HG02870 (cell line): ENCODE results near the gene PLIN4.

ENCODE experiments used
- ATAC-seq: cut with Tn5 transposase; IDR thresholded peaks from one replicate; pipeline ENCODE4 v1.9.1; 2021; ENCODE audit warnings: mild to moderate bottlenecking, moderate library complexity; ENCODE audit not compliant: unreplicated experiment

The PLIN4 gene

DNA sequence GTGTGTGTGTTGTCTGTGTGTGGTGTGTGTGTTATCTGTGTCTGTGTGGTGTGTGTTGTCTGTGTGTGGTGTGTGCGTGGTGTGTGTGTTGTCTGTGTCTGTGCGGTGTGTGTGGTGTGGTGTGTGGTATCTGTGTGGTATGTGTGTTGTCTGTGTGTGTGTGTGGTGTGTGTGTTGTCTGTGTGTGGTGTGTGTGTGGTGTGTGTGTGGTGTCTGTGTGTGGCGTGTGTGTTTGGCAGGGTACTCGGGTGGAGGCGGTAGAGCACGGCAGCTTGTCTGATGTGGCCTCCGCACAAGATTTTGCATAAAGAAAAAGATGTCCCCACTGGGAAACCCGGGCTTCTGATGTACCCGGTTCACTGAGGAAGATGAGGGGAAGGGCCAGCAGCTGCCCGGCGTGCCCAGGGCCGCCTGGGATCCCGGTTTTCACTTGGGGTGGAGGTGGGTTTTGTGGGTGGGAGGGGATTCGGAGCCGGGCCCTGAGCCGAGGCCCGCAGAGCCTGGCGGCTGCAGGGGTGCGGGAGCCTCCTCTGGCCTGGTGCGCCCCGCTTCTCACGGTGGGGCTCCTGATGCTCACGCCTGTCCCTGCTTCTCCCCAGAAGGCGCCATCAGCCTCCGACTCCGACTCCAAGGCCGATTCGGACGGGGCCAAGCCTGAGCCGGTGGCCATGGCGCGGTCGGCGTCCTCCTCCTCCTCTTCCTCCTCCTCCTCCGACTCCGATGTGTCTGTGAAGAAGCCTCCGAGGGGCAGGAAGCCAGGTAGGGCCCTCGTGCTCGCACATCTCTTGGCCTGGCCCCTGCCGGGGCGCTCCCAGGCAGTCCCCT lies 25.0 kb downstream of the PLIN4 start:
- no peak for ATAC-seq

DNA sequence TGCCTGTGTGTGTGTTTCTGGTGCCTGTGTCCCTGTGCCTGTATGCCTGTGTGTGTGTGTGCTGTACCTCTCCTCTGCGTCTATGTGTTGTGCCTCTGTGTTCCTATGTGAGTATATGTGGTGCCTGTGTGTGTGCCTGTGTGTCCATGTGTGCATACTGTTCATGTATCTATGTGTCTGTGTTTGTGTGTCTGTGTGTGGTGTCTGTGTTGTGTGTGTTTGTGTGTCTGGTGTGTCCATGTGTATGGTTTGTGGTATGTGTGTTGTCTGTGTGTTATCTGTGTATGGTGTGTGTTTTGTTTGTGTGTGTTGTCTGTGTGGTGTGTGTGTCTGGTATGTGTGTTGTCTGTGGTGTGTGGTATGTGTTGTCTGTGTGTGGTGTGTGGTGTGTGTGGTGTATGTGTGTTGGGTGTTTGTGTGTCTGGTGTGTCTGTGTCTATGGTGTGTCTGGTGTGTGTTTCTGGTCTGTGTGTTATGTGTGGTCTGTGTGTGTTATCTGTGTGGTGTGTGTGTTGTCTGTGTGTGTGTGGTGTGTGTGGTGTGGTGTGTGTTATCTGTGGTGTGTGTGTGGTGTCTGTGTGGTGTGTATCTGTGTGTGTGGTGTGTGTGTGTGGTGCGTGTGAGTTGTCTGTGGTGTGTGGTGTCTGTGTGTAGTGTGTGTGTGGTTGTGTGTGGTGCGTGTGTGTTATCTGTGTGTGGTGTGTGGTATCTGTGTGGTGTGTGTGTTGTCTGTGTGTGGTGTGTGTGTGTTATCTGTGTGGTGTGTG lies 25.8 kb downstream of the PLIN4 start:
- no peak for ATAC-seq

DNA sequence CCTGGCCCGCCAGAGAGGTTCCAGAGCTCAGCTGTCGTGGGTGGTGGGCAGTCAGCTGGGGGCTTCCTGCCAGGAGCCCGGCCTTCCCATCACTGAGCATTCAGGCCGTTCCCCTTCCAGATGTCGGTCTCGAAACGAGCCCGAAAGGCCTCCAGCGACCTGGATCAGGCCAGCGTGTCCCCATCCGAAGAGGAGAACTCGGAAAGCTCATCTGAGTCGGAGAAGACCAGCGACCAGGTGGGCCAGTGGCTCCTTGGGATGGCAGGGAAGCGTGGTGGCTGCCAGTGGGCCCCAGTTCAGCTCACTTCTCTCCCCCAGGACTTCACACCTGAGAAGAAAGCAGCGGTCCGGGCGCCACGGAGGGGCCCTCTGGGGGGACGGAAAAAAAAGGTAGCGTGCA lies 26.8 kb downstream of the PLIN4 start:
- ATAC-seq, result no peak

DNA sequence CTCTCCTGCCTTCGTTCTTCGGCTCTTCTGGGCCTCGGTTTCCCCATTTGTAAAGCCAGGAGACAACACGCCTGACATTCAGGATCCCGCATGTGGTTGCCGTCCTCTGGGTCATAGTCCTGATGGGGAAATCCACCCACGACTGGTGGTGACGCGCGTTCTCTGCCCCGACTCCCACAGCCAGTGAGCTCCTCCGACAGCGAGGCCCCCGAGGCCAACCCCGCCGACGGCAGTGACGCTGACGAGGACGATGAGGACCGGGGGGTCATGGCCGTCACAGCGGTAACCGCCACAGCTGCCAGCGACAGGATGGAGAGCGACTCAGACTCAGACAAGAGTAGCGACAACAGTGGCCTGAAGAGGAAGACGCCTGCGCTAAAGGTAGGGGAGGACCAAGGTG lies 29.8 kb downstream of the PLIN4 start:
- ATAC-seq, result no peak

DNA sequence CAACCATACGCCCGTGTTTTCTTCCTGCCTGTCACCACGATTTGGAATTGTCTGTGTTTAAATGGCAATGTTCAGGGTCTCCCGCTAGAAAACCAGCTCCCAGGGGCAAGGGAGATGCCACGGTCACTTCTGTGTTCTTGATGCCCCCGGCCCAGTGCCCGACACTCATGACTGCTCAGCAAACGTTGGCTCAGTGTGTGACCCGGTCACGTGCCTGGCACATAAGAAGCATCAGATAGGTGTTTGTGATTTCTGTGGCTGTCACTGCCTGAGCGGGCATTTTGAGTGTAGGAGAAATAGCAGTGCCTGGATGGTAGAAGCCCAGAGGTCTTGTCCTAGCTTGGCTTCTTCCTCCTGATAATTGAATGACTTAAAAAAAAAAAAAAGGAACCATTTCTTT lies 30.7 kb downstream of the PLIN4 start:
- no peak for ATAC-seq

DNA sequence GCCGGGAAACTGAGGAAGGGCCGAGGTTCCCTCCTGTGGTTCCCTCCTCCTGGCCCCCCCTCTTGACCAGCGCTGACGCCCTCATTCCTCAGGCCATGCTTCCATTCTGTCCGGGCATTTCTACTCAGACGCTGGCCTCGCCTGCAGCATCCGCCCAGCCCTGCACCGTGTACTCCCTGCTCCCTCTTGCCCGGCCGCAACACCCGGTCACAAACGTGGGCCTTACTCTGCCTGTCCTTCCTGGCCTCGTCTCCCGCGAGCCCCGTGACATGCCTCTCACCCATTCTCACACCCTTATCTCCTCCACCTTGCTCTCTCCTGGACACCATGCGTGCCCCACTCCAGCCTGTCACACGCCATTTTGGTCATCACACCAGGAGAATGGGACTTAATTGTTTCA lies 34.9 kb downstream of the PLIN4 start:
- no peak for ATAC-seq

DNA sequence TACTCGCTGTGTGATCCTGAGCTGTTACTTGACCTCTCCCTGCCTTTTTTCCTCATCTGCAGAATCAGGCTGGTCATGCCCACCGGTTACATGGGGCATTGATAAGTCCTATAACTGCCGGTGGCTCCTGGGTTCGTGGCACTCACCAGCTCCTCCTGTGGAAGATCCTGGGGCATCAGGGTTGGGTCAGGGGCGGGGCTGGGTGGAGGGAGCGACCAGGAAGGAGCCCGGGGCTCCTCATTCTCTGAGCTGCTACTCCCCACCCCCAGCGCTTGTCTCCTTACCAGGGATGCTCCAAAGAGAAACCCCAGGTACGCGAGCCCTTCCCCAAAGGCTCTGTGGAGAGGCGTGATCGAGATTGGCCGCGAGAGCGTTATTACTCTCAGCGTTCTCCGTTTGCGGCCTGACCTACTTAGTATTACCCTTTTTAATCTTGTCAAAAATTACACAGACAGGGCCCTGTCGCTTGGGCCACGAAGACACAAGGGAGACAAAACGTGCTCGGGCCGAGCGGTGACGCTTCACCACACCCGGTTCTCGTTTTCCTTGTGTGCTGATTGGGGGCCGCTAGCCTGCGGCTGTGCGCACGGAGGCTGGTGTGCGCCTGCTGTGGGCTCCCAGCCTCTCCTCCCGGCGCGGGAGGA lies 35.4 kb downstream of the PLIN4 start:
- no peak for ATAC-seq

DNA sequence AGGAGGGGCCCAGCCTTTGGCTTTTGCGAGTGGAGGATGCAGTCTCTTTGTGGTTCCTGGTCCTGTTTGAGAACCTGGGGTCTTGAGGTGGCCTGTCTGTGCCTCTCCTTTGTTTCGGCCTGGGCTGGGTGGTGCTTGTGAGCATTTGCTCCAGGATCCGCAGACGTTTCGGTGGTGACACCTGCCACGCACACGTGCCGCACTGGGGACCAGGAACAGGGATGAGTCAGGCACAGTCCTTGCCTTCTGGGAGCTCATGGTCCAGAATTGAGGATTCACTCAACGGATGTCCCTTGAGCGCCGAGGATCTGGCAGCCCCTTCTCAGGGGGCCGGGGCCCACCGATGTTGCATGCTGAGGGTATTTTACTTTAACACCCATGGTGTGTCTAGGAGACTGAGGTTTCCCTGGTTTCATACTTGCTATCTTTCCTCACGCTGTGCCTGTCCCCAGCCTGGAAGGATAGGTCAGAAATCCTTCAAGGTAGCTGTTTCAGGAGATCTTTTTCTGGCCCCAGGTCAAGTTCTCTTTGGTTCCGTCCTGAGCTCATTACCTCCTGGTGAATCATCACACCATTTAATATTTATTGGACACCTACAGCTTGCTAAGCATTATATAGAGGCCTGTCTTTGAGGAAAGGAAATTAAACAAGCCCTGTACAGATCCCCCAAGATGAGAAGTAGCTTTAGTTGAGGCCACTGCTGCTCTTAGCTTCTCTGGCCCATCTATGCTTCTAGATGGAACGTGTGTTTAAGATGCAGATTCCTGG lies 41.1 kb downstream of the PLIN4 start:
- ATAC-seq, result no peak

DNA sequence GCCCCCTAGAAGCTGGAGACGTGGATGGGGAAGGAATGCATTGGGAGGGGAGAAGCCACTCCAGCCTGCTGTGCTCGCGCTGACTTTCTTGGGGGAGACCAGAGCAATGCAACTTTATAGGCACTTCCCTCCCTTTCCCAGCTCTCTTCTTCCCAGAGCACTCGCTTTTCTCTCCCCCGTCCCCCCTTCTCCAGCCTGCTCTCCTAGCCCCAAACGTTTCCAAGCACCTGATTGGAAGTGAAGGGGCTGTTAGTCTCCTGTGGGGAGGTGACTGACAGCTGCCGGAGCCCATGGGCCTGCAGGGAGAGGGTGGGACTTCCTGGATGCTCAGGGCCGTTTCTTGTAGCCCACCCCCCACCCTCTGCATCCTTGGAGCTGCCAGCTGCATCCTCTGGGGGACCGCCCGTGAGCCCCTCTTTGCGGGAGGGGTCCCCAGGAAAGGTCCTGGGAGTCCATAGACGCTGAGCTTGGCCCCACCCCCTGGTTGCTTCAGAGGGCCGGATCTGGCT lies 43.7 kb downstream of the PLIN4 start:
- no peak for ATAC-seq

DNA sequence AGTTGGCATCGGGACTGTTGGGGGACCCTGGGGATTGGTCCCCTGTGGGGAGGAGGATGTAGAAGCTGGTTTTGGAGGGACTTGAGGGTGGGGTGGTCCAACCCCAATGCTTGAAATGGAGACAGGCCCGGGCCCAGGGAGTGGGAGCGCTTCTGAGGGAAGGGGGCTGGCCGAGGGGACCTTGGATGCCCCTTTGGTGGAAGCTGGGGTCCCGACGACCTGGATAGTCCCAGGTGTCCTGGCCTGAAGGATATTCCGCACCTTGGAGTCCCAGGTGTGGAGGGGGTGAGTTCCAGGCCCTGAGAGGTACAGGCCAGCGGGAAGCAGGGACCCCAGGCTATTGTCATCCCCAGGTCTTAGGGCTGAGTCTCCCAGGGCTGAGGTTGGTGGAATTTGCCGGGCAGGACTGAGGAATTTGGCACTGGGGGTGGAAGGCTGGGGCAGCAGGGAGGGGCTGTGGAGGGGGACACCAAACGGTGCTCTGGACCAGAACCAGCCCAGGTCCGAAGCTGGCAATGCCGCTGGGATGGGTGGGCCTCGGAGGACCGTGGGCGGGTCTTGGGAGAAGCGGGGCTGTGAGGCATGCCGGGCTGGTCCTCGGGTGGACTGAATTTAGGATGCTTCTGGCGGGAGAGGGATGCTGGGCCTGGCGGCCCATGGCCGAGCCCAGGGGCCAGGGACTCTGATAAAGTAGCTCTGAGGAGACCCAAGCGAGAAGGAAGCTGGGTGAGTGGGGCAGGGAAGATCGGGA lies 44.3 kb downstream of the PLIN4 start:
- no peak for ATAC-seq

DNA sequence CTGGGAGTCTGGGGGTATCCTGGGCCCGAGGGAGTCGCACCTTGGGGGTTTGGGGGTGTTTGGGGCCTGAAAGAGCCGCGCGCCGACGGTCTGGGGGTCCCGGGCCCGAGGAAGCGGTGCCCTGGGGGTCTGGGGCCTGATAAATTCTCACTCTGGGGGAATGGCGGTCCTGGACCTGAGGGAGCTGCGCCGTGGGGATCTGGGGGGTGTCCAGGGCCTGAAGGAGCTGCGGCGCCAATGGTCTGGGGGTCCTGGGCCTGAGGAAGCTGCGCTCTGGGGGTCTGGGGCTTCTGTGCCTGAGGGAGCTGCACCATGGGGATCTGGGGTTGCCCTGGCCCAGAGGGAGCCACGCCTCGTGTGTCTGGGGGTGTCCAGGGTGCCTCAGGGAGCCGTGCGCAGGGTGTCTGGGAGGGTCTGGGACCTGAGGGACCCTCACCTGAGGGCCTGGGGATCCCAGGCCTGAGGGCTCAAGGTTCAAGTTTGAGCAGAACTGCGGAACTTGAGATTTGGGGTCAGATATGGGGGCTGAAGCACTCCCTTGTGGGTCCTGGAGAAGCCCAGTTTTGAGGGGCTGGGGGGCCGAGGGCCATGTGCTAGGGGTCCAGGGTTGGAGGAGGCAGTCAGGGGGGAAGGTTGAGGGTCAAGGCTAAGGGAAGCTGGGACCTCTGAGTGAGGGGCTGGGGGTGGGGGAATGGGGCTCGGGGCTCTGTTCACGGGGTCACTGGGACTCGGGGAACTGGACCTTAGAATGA lies 45.1 kb downstream of the PLIN4 start:
- no peak for ATAC-seq

DNA sequence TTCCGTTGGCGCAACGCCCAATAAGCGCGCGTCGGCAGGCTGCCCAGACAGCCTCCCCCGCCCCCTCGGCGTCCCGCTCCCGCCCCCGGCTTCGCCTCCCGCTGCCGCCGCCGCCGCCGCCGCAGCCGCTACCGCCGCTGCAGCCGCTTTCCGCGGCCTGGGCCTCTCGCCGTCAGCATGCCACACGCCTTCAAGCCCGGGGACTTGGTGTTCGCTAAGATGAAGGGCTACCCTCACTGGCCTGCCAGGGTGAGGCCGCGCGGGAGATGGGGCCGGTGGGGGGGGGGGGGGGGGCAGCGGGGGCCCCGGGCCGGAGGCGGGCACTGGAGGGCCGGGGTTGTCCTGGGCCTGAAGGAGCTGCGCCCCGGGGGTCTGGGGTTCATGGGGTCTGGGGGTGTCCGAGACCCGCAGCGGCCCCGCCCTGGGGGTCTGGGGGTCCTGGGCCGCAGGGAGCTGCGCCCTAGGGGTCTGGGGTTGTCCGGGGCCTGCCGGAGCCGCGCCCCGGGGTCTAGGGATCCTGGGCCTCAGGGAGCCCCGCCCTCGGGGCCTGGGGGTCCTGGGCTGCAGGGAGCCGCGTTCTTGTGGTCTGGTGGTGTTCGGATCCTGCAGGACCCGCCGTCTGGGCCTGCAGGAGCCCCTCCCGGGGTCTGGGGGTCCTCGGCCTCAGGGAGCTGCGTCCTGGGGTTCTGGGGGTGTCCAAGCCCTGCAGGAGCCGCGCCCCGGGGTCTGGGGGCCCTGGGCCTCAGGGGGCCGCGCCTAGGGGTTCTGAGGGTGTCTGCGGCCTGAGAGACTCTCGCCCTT lies 45.9 kb downstream of the PLIN4 start, which contains the start of gene HDGFL2:
TSS of gene HDGFL2 (plus strand) at position 124 of the 801 bp plus-strand sequence. CDS start at position 178, 54 bp downstream.
- no peak for ATAC-seq

DNA sequence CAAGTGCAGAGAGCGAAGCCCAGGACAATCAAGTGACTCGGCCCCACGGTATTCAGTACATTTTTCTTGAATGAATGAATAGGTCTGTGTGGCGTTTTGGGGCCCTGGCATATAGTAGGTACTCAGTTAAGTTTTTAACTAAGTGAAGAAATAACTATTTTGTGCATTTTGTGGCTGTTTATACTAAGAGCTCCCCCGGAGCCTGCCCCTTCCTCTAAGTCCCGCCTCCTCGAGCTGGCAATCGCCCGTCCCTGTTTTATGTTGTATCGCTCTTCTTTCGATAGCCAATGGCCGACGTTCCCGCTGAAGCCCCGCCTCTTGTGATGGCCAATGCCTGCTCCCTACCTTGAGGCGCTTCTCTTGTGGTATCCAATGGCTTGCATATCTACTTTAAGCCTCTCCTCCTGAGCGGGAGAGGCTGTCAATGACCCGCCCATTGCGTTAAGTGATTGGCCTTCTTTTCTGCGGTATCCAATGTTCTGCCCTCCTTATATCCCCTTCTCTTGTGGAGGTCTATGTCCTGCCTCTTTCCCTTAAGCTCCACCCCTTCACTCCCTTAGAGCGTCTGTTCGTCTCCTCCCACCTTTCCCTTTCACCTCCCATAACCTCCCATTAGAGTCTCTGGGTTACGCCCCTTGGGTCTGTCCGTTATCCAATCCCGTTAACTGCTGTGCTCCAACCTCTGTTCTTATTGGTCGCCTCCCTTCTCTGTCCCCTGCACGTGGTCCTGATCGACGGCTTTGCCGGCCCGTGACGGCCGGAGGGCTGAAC lies 46.7 kb downstream of the PLIN4 start:
- peak; percentile 81 for ATAC-seq

DNA sequence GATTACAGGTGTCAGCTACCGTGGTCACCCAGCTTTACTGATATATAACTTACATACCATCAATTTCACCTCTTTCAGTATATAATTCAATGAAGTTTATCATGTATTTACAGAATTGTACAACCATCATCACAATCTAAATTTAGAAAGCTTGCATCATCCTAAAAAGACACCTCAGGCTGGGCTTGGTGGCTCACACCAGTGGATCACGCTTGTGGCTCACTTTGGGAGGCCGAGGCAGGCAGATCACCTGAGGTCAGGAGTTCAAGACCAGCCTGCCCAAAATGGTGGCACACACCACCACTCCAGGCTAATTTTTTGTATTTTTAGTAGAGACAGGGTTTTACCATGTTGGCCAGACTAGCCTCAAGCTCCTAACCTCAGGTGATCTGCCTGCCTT lies 50.5 kb downstream of the PLIN4 start:
- ATAC-seq, result no peak

DNA sequence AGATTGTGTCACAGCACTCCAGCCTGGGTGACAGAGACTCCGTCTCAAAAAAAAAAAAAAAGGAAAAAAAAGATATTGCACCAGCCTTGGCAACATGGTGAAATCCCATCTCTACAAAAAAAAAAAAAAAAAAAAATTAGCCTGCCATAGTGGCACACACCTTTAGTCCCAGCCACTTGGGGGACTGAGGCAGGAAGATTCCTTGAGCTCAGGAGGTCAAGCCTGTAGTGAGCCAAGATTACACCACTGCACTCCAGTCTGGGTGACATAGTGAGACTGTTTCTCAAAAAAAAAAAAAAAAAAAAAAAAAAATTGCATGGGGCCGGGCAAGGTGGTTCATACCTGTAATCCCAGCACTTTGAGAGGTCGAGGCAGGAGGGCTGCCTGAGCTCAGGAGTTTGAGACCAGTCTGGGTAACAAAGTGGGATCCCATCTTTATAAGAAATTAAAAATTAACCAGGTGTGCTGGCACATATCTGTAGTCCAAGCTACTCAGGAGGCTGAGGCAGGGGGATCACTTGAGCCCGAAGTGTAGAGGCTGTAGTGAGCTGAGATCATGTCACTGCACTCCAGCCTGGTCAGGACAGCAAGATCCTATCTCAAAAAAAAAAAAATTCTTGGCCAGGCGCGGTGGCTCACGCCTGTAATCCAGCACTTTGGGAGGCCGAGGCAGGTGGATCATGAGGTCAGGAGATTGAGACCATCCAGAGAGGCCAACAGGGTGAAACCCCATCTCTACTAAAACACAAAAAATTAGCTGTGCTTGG lies 53.3 kb downstream of the PLIN4 start:
- no peak for ATAC-seq

DNA sequence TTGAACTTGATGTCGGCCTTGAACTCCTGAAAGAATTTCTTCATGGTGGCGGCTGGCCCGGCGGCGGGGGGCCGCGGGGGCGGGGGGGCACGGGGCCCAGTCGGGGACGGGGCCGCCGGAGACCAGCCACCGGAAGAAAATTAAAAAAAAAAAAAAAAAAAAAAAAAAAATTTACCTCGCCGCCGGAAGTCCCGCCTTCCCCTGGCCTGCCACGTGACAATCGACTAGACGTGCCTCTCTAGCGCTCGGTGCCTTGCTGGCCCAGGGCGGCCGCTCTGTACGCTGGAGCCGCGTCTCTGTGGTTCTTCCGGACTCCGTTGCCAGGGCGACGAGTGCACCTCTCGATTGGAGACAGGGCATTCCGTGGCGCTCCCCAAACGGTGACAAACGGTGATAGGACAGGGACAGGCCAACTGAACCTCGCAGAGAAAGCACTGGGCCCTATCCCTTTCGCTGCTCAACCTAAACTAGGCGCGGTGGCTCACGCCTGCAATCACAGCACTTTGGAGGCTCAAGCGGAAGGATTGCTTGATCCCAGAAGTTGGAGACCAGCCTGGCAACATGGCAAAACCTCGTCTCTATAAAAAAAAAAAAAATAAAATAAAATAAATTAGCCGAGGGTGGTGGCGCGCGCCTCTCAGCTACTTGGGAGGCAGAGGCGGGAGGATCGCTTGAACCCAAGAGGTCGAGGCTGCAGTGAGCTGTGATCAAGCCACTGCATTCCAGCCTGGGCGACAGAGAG lies 60.5 kb downstream of the PLIN4 start, which contains the start of gene UBXN6:
TSS of gene UBXN6 (minus strand) at position 141 of the 742 bp plus-strand sequence. CDS start at position 44, 97 bp downstream.
- ATAC-seq, result peak; percentile 91
